Suprapubic skin (tissue), 4 donors: ENCODE data around the gene SHROOM2. TPM values are rescaled to one million over a fixed set of nuclear protein-coding genes. Genes with fewer than 3 reads are reported as not detected.

ENCODE experiments used
- DNase-seq, 2 donors: peaks; one replicate each; pipeline ENCODE4 v3.0.0-alpha.2; 2019; ENCODE audit warnings: low spot score in 2 of 2
- H3K27ac ChIP-seq: fragments of 200-600 bp; sonication (generic); one replicate; pipeline ENCODE4 v1.5.1; 2019
- H3K27me3 ChIP-seq: fragments of 200-600 bp; sonication (generic); one replicate; pipeline ENCODE4 v1.5.1; 2019
- H3K36me3 ChIP-seq: fragments of 200-600 bp; sonication (generic); one replicate; pipeline ENCODE4 v1.5.1; 2019
- H3K4me1 ChIP-seq: fragments of 200-600 bp; sonication (generic); one replicate; pipeline ENCODE4 v1.5.1; 2019
- H3K4me3 ChIP-seq: fragments of 200-600 bp; sonication (generic); one replicate; pipeline ENCODE4 v1.5.1; 2019; ENCODE audit warnings: mild to moderate bottlenecking
- H3K9me3 ChIP-seq: fragments of 200-600 bp; sonication (generic); one replicate; pipeline ENCODE4 v1.5.1; 2019
- EP300 ChIP-seq: sonication (generic); formaldehyde crosslinking; IDR thresholded peaks from one replicate; pipeline ENCODE4 v1.6.1; 2017; ENCODE audit warnings: antibody characterized with exemption
- POLR2A ChIP-seq, 2 donors: fragments of 450-650 bp; IDR thresholded peaks; one replicate each; pipeline ENCODE4 v1.6.1; 2017; ENCODE audit warnings: antibody characterized with exemption in 2 of 2, mild to moderate bottlenecking in 2 of 2, moderate library complexity in 2 of 2
- POLR2AphosphoS5 ChIP-seq, 3 donors: sonication (generic); formaldehyde crosslinking; IDR thresholded peaks; one replicate each; pipeline ENCODE4 v1.6.1; 2017; ENCODE audit warnings: antibody characterized with exemption in 3 of 3
- WGBS: methylation state at CpG from one replicate; pipeline ENCODE4 v1.1.5; 2018; 5-methylcytosine and 5-hydroxymethylcytosine counted together
- total RNA-seq, 4 donors: library from RNA; depleted of rRNA; stranded (reverse); fragments of >200 nt; gene quantifications; one replicate each; pipeline ENCODE4 v1.1.0, GENCODE V29; 2016
- TF ChIP-seq, protein P1 (sequence below), 2 donors: fragments of 200-600 bp in 1 of 2; fragments of 450-650 bp in 1 of 2; sonication (generic) in 1 of 2; IDR thresholded peaks; one replicate each; pipeline ENCODE4 v1.5.1; 2016 to 2019; ENCODE audit warnings: antibody characterized with exemption in 2 of 2, mild to moderate bottlenecking in 1 of 2, moderate library complexity in 1 of 2

SHROOM2 gene
- total RNA-seq, 4 donors from 2014 or later, result 10.7 to 16.7 (median 11.8) TPM

DNA sequence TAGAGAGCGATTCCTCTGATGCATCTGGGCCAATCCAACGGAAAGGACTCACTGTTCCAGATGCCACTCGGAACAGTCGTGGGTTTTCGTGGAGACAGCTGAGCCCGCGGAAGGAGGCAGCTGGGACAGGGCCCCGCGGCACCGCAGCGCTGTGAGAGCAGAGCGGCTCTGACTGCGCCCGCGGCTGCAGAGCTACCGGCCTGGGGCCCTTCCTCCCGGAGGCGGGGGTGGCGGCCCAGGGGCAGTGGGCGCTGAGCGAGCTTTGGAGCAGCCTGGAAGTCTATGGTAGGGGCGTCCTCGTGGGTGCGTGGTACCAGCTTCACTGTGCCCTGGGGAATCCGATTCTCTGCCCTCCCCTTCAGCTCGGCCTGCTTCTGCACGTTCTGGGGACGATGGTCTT is 205.8 kb downstream of the SHROOM2 start:
- TF ChIP-seq EP300, result no peak
- no peak for TF ChIP-seq POLR2A (IDR thresholded peaks at IDR 0.05)
- TF ChIP-seq POLR2AphosphoS5 (IDR thresholded peaks at IDR 0.05), result no peak
- TF ChIP-seq, protein P1, sequence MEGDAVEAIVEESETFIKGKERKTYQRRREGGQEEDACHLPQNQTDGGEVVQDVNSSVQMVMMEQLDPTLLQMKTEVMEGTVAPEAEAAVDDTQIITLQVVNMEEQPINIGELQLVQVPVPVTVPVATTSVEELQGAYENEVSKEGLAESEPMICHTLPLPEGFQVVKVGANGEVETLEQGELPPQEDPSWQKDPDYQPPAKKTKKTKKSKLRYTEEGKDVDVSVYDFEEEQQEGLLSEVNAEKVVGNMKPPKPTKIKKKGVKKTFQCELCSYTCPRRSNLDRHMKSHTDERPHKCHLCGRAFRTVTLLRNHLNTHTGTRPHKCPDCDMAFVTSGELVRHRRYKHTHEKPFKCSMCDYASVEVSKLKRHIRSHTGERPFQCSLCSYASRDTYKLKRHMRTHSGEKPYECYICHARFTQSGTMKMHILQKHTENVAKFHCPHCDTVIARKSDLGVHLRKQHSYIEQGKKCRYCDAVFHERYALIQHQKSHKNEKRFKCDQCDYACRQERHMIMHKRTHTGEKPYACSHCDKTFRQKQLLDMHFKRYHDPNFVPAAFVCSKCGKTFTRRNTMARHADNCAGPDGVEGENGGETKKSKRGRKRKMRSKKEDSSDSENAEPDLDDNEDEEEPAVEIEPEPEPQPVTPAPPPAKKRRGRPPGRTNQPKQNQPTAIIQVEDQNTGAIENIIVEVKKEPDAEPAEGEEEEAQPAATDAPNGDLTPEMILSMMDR (IDR thresholded peaks at IDR 0.05), result no peak
- no peaks in the 10 kb centered on the region for H3K9me3 ChIP-seq
- 97% methylated on average over 17 of the region's 28 CpGs for WGBS
- H3K4me1 ChIP-seq, result no peaks in the 10 kb centered on the region
- no peak overlapping the region for H3K27ac ChIP-seq
- no peaks in the 10 kb centered on the region for H3K36me3 ChIP-seq
- DNase-seq, result no peak
- H3K27me3 ChIP-seq, result no peaks in the 10 kb centered on the region
- no peak overlapping the region for H3K4me3 ChIP-seq

GRCh38 chrX:9992724-9993123 is 206.5 kb downstream of the SHROOM2 start:
- WGBS, result 96% methylated on average over 10 of the region's 18 CpGs
- H3K9me3 ChIP-seq, result no peaks in the 10 kb centered on the region
- no peak overlapping the region for H3K27ac ChIP-seq
- no peak overlapping the region for H3K4me3 ChIP-seq
- TF ChIP-seq POLR2A (IDR thresholded peaks at IDR 0.05), result no peak
- TF ChIP-seq EP300, result no peak
- TF ChIP-seq, protein P1 (IDR thresholded peaks at IDR 0.05), result no peak
- no peak for TF ChIP-seq POLR2AphosphoS5 (IDR thresholded peaks at IDR 0.05)
- no peaks in the 10 kb centered on the region for H3K4me1 ChIP-seq
- H3K27me3 ChIP-seq, result no peaks in the 10 kb centered on the region
- no peak for DNase-seq
- H3K36me3 ChIP-seq, result no peaks in the 10 kb centered on the region

DNA sequence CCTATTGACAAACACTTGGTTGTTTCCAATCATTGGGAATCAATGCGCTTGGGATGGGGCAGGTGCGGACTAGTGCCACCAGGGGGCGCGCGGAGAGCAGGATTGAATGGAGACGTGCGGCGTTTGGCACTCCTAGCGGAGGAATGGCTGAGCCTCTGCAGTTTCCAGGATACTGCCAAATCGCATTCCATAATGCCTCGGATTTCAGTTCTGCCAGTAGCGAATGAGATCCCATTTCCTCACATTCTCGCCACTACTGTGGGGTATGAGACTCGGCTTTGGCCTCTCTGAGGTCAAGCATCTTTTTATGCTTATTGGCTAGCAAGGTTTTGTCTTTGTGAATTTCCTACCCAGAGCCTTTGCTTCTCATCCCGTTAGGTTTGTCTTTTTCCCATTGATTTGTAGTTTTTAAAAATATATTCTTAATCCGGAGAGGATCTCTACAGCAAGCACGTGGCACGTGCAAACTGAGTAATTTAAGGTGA is 209.7 kb downstream of the SHROOM2 start:
- 30% methylated on average over 17 of the region's 18 CpGs for WGBS
- DNase-seq, result peak; percentile 87 to 89
- no peaks in the 10 kb centered on the region for H3K9me3 ChIP-seq
- no peak overlapping the region for H3K4me3 ChIP-seq
- no peaks in the 10 kb centered on the region for H3K4me1 ChIP-seq
- H3K36me3 ChIP-seq, result no peaks in the 10 kb centered on the region
- no peaks in the 10 kb centered on the region for H3K27me3 ChIP-seq
- H3K27ac ChIP-seq, result no peak overlapping the region
- TF ChIP-seq POLR2A (IDR thresholded peaks at IDR 0.05) (no peak), POLR2AphosphoS5 (IDR thresholded peaks at IDR 0.05) (peak in 2 of 3 donors; percentile 83 to 85)
- TF ChIP-seq, protein P1 (IDR thresholded peaks at IDR 0.05), result peak; percentile 82 to 97

DNA sequence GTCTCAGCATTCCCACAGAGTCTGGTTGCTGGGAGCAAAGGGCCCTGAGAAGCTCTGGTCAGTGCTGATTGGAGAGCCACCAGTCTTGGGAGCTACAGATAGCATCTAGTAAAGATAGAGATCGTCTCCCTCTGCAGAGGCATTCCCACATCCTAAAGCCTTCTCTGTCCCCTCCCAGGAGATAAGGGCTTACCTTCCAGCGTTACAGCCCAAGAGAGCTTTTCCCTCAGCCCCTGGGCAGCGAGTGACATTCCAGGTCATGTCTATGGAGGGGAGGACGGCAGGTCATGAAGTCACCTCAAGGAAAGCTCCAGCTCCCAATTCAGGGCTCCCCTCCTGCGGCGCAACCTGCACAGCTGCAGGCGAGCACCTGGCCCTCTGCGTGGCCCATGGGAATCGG is 210.8 kb downstream of the SHROOM2 start:
- no peak for DNase-seq
- H3K27ac ChIP-seq, result no peak overlapping the region
- H3K27me3 ChIP-seq, result no peaks in the 10 kb centered on the region
- H3K4me3 ChIP-seq, result no peak overlapping the region
- H3K36me3 ChIP-seq, result no peaks in the 10 kb centered on the region
- no peaks in the 10 kb centered on the region for H3K9me3 ChIP-seq
- H3K4me1 ChIP-seq, result no peaks in the 10 kb centered on the region
- 85% methylated on average over 8 of the region's 9 CpGs for WGBS
- TF ChIP-seq POLR2AphosphoS5 (IDR thresholded peaks at IDR 0.05) (no peak), EP300 (no peak), POLR2A (IDR thresholded peaks at IDR 0.05) (no peak)
- TF ChIP-seq, protein P1 (IDR thresholded peaks at IDR 0.05), result no peak

GRCh38 chrX:9997524-9997923 is 211.3 kb downstream of the SHROOM2 start:
- Histone ChIP-seq H3K4me1 (no peaks in the 10 kb centered on the region), H3K27me3 (no peaks in the 10 kb centered on the region), H3K9me3 (no peaks in the 10 kb centered on the region), H3K27ac (no peak overlapping the region), H3K4me3 (no peak overlapping the region), H3K36me3 (no peaks in the 10 kb centered on the region)
- TF ChIP-seq, protein P1 (IDR thresholded peaks at IDR 0.05), result no peak
- TF ChIP-seq EP300 (no peak), POLR2AphosphoS5 (IDR thresholded peaks at IDR 0.05) (no peak), POLR2A (IDR thresholded peaks at IDR 0.05) (no peak)
- 86% methylated on average over 8 of the region's 8 CpGs for WGBS
- no peak for DNase-seq

Other genes with a start within 250 kb of the SHROOM2 start
- gene GPR143, start 20.6 kb upstream of the SHROOM2 start, total RNA-seq, result 10 to 100 TPM in 1 of 4 donors, 1 to 10 TPM in 3; 3.6 to 10.6 (median 9.1) TPM
- 1 to 10 TPM in 2 of 4 donors, not detected in 2; 1.1 to 2.3 TPM for gene CLDN34, start 180.9 kb downstream of the SHROOM2 start, total RNA-seq